Stomach (tissue), 19 donors: Measurements from ENCODE around the gene ADAM19. TPM values are rescaled to one million over a fixed set of nuclear protein-coding genes. Genes with fewer than 3 reads are reported as not detected.

Experiments
- DNase-seq, 2 donors: peaks; one replicate each; pipeline versions ENCODE4 v3.0.0 to v3.0.0-alpha.2; 2013 to 2019
- H3K27ac ChIP-seq, 5 donors: fragments of 200-600 bp in 4 of 5; sonication (generic) in 4 of 5; one replicate each; pipeline ENCODE4 v1.5.1; 2013 to 2019; ENCODE audit warnings: mild to moderate bottlenecking in 1 of 5, moderate library complexity in 1 of 5
- H3K27me3 ChIP-seq, 3 donors: fragments of 200-600 bp; sonication (generic); one replicate each; pipeline ENCODE4 v1.5.1; 2017 to 2019; ENCODE audit warnings: mixed run types in 1 of 3
- H3K36me3 ChIP-seq, 4 donors: fragments of 200-600 bp; sonication (generic); 1 replicate in 3 of 4; 2 replicates in 1 of 4; pipeline ENCODE4 v1.5.1; 2016 to 2019
- H3K4me1 ChIP-seq, 4 donors: fragments of 200-600 bp; sonication (generic); one replicate each; pipeline ENCODE4 v1.5.1; 2016 to 2019
- H3K4me3 ChIP-seq, 4 donors: fragments of 200-600 bp; sonication (generic) in 3 of 4; one replicate each; pipeline ENCODE4 v1.5.1; 2016 to 2019; ENCODE audit warnings: mild to moderate bottlenecking in 1 of 4
- H3K9me3 ChIP-seq, 4 donors: fragments of 200-600 bp; sonication (generic); one replicate each; pipeline ENCODE4 v1.5.1; 2016 to 2019
- CTCF ChIP-seq, 7 experiments: fragments of 450-650 bp in 4 of 7; fragments of 200-600 bp in 3 of 7; sonication (generic) in 3 of 7; IDR thresholded peaks; one replicate each; pipeline ENCODE4 v1.5.1; 2016 to 2019; ENCODE audit warnings: antibody characterized with exemption in 7 of 7, control low read depth in 2 of 7, mild to moderate bottlenecking in 1 of 7
- EP300 ChIP-seq: sonication (generic); formaldehyde crosslinking; IDR thresholded peaks from one replicate; pipeline ENCODE4 v1.6.1; 2017; ENCODE audit warnings: antibody characterized with exemption
- POLR2A ChIP-seq, 4 donors: fragments of 450-650 bp; IDR thresholded peaks; one replicate each; pipeline ENCODE4 v1.6.1; 2016; ENCODE audit warnings: antibody characterized with exemption in 4 of 4, control low read depth in 2 of 4, mild to moderate bottlenecking in 1 of 4, moderate library complexity in 1 of 4
- POLR2AphosphoS5 ChIP-seq, 3 donors: sonication (generic); formaldehyde crosslinking; IDR thresholded peaks; one replicate each; pipeline ENCODE4 v1.6.1; 2016; ENCODE audit warnings: antibody characterized with exemption in 3 of 3
- WGBS, 5 donors: extraction: QIAGEN DNeasy Blood & Tissue Kit in 3 of 5; methylation state at CpG; one replicate each; pipeline versions ENCODE4 v1.1.5 to v1.1.7; 2013 to 2018; 5-methylcytosine and 5-hydroxymethylcytosine counted together
- intact Hi-C: fragments of 100-400 bp; cut with DNase I; formaldehyde crosslinking; loops from one replicate; pipeline ENCODE4 v1.15.1; 2023; ENCODE audit warnings: low total_unique reads
- long read RNA-seq, 10 donors: transcript quantifications; one replicate each; lab custom pipeline, GENCODE V29; 2026
- polyA plus RNA-seq, 3 donors: library from polyadenylated mRNA; stranded (reverse); fragments of 200-250 nt; gene quantifications; one replicate each; pipeline ENCODE4 v1.2.3, GENCODE V29; 2013
- total RNA-seq, 5 donors: library from RNA; depleted of rRNA; stranded (reverse); fragments of >200 nt; gene quantifications; one replicate each; pipeline versions ENCODE4 v1.1.0 to v1.2.3, GENCODE V29; 2014 to 2016
- donor health status: healthy with polysubstance abuse.
- donor health status: Bipolar disorder and iron deficiency.
- donor health status: healthy.

Gene ADAM19
- total RNA-seq (10 to 100 TPM in 3 of 5 donors, 1 to 10 TPM in 2; 1.2 to 42.8 (median 13.3) TPM), polyA plus RNA-seq (1 to 10 TPM; 3.3 to 4.1 (median 3.4) TPM)
- long read RNA-seq, donor 1, partial matches to known transcripts = 16 of 17 reads
- long read RNA-seq, donor 1, other reads (novel, unspliced or antisense) = 0 of 17 reads
- long read RNA-seq, donor 2, full-length matches to known transcripts = 2 of 28 reads
- long read RNA-seq, donor 2, partial matches to known transcripts = 26 of 28 reads
- long read RNA-seq, donor 2, other reads (novel, unspliced or antisense) = 0 of 28 reads
- long read RNA-seq, donor 3 = 0 reads
- long read RNA-seq, donor 4, partial matches to known transcripts = 8 of 8 reads
- long read RNA-seq, donor 4, other reads (novel, unspliced or antisense) = 0 of 8 reads
- long read RNA-seq, donor 5, full-length matches to known transcripts = 1 of 1 reads
- long read RNA-seq, donor 5, partial matches to known transcripts = 0 of 1 reads
- long read RNA-seq, donor 5, other reads (novel, unspliced or antisense) = 0 of 1 reads
- long read RNA-seq, donor 6 = 0 reads
- long read RNA-seq, donor 7, partial matches to known transcripts = 6 of 6 reads
- long read RNA-seq, donor 7, other reads (novel, unspliced or antisense) = 0 of 6 reads
- long read RNA-seq, donor 8 = 0 reads
- long read RNA-seq, donor 9 = 0 reads
- long read RNA-seq, donor 10 = 0 reads

- peaks cover 0 to 22% (median 18%) of the 10 kb centered on the region in 3 donors for H3K27me3 ChIP-seq
- no peaks in the 10 kb centered on the region for H3K9me3 ChIP-seq
- peaks cover 14 to 59% (median 26%) of the 10 kb centered on the region in 4 donors for H3K4me1 ChIP-seq
- WGBS, 5 donors = 0 to 2% (median 1%) methylated on average over 35 to 63 of the region's 63 CpGs
- DNase-seq = peak in 1 of 2 donors; percentile 87
- peak within 1 kb of the TSS; percentile 62 to 87 (median 72) for H3K4me3 ChIP-seq
- no peaks in the 10 kb centered on the region for H3K36me3 ChIP-seq
- peak in 2 of 3 donors; percentile 36 to 69 for TF ChIP-seq POLR2AphosphoS5 (IDR thresholded peaks at IDR 0.05)
- TF ChIP-seq CTCF (IDR thresholded peaks at IDR 0.05) = peak in 2 of 7 experiments; percentile 23 to 25
- no peak for TF ChIP-seq POLR2A (IDR thresholded peaks at IDR 0.05)
- no peak for TF ChIP-seq EP300
- peak within 1 kb of the TSS; percentile 70 to 92 (median 87) for H3K27ac ChIP-seq
- intact Hi-C loops = no loop called here
Observed at GRCh38 chr5:157575381-157576020, at the start of gene ADAM19. ADAM19 (minus strand) TSS chr5:157575775; CDS start chr5:157575696, 79 bp downstream.

- Histone ChIP-seq H3K36me3 (no peaks in the 10 kb centered on the region), H3K27ac (no peak overlapping the region), H3K4me3 (no peak overlapping the region), H3K27me3 (no peaks in the 10 kb centered on the region), H3K9me3 (peaks cover 0 to 4% (median 0%) of the 10 kb centered on the region in 4 donors), H3K4me1 (no peaks in the 10 kb centered on the region)
- WGBS, 5 donors = 16 to 43% (median 30%) methylated on average over 2 of the region's 2 CpGs
- intact Hi-C loops = no loop called here
- no peak for TF ChIP-seq POLR2A (IDR thresholded peaks at IDR 0.05)
- TF ChIP-seq EP300 = no peak
- no peak for TF ChIP-seq CTCF (IDR thresholded peaks at IDR 0.05)
- DNase-seq = no peak
Observed at GRCh38 chr5:157624144-157624543, 48.6 kb upstream of the ADAM19 start.

GRCh38 chr5:157620776-157621175 is 45.2 kb upstream of the ADAM19 start:
- no peaks in the 10 kb centered on the region for H3K36me3 ChIP-seq
- H3K9me3 ChIP-seq = peaks cover 0 to 4% (median 0%) of the 10 kb centered on the region in 4 donors
- intact Hi-C loops = no loop called here

More at GRCh38 chr5:157620776-157621175, 45.2 kb upstream of the ADAM19 start:
- Histone ChIP-seq H3K27me3 (no peaks in the 10 kb centered on the region), H3K4me3 (no peak overlapping the region), H3K27ac (no peak overlapping the region), H3K4me1 (no peaks in the 10 kb centered on the region)
- TF ChIP-seq CTCF (IDR thresholded peaks at IDR 0.05) = no peak
- no peak for TF ChIP-seq EP300
- no peak for TF ChIP-seq POLR2AphosphoS5 (IDR thresholded peaks at IDR 0.05)
- no peak for DNase-seq
